Measurements from ENCODE around the gene UGT2A1.

- TF ChIP-seq, protein P1, sequence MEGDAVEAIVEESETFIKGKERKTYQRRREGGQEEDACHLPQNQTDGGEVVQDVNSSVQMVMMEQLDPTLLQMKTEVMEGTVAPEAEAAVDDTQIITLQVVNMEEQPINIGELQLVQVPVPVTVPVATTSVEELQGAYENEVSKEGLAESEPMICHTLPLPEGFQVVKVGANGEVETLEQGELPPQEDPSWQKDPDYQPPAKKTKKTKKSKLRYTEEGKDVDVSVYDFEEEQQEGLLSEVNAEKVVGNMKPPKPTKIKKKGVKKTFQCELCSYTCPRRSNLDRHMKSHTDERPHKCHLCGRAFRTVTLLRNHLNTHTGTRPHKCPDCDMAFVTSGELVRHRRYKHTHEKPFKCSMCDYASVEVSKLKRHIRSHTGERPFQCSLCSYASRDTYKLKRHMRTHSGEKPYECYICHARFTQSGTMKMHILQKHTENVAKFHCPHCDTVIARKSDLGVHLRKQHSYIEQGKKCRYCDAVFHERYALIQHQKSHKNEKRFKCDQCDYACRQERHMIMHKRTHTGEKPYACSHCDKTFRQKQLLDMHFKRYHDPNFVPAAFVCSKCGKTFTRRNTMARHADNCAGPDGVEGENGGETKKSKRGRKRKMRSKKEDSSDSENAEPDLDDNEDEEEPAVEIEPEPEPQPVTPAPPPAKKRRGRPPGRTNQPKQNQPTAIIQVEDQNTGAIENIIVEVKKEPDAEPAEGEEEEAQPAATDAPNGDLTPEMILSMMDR (IDR thresholded peaks at IDR 0.05; ENCODE audit: low read depth, low read length): no peak
- no peak for TF ChIP-seq MAX (IDR thresholded peaks at IDR 0.05; ENCODE audit: low read depth, low read length)
- no peak for TF ChIP-seq POLR2A (IDR thresholded peaks at IDR 0.05; ENCODE audit: extremely low read depth, insufficient read length)
These were observed 68.9 kb downstream of the UGT2A1 start for GRCh38 chr4:69584135-69584534.

All from NB4 (cell line).